ENCODE results near the gene MBP. TPM values are rescaled to one million over a fixed set of nuclear protein-coding genes. Genes with fewer than 3 reads are reported as not detected.
A peak's percentile ranks its signal among the peaks of the same experiment; 100 is the strongest.

Gene MBP
- total RNA-seq, 6 experiments from 2014 or later = 0.05 to 0.23 (median 0.12) TPM; not detected in 1

GRCh38 chr18:77127769-77128671 is 4.6 kb downstream of the MBP start:
- Mint-ChIP-seq H3K27me3 (ENCODE audit: insufficient read depth) (peaks cover 9% of the 10 kb centered on the region), H3K4me1 (ENCODE audit: low read depth) (peaks cover 44% of the 10 kb centered on the region)

DNA sequence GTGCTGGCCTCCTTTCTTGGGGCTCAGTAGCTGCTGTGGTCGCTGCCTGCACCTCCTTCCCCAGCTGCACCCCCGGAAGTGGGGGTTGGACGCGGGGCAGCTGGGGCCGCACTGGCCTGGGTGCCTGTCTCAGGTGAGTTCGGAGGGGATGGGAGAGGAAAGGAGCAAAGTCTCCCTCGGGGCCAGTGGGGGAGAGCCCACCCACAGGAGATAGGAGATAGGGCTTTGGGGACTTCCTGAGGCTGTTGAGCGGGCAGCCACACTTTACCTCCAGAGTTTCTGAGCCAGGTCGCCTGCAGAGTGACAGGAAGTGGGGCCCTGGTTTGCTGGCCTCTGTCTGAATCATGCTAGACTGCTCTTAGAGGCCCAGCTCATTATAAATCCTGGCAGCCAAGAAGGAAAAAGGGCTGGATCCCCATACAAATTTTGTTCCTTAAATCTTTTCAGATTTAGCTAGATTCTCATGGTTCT is 8.1 kb downstream of the MBP start:
- no peak for DNase-seq
- TF ChIP-seq, protein P1, sequence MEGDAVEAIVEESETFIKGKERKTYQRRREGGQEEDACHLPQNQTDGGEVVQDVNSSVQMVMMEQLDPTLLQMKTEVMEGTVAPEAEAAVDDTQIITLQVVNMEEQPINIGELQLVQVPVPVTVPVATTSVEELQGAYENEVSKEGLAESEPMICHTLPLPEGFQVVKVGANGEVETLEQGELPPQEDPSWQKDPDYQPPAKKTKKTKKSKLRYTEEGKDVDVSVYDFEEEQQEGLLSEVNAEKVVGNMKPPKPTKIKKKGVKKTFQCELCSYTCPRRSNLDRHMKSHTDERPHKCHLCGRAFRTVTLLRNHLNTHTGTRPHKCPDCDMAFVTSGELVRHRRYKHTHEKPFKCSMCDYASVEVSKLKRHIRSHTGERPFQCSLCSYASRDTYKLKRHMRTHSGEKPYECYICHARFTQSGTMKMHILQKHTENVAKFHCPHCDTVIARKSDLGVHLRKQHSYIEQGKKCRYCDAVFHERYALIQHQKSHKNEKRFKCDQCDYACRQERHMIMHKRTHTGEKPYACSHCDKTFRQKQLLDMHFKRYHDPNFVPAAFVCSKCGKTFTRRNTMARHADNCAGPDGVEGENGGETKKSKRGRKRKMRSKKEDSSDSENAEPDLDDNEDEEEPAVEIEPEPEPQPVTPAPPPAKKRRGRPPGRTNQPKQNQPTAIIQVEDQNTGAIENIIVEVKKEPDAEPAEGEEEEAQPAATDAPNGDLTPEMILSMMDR (IDR thresholded peaks at IDR 0.05) = no peak
- Mint-ChIP-seq H3K4me3 (no peak overlapping the region), H3K27me3 (ENCODE audit: insufficient read depth) (peaks cover 2% of the 10 kb centered on the region; the same call in 1 of the 2 replicates), H3K4me1 (ENCODE audit: low read depth) (peaks cover 38% of the 10 kb centered on the region), H3K9me3 (no peaks in the 10 kb centered on the region), H3K27ac (no peak overlapping the region), H3K36me3 (ENCODE audit: low read depth) (no peaks in the 10 kb centered on the region)

More at GRCh38 chr18:77127769-77128671, 4.6 kb downstream of the MBP start:
- Mint-ChIP-seq H3K9me3 (no peaks in the 10 kb centered on the region), H3K36me3 (ENCODE audit: low read depth) (no peaks in the 10 kb centered on the region), H3K27ac (peak overlapping the region; percentile 70), H3K4me3 (peak overlapping the region; percentile 4; the same call in 1 of the 2 replicates)
- DNase-seq = peak; percentile 90
- TF ChIP-seq, protein P1 (IDR thresholded peaks at IDR 0.05) = no peak

GRCh38 chr18:77123320-77124231 is 9.0 kb downstream of the MBP start:
- TF ChIP-seq, protein P1 (IDR thresholded peaks at IDR 0.05) = no peak
- no peak overlapping the region for H3K4me3 Mint-ChIP-seq
- H3K27me3 Mint-ChIP-seq (ENCODE audit: insufficient read depth) = peaks cover 2% of the 10 kb centered on the region; the same call in 1 of the 2 replicates
- H3K36me3 Mint-ChIP-seq (ENCODE audit: low read depth) = no peaks in the 10 kb centered on the region
- no peak overlapping the region for H3K27ac Mint-ChIP-seq
- no peaks in the 10 kb centered on the region for H3K9me3 Mint-ChIP-seq
- no peak for DNase-seq
- peaks cover 29% of the 10 kb centered on the region for H3K4me1 Mint-ChIP-seq (ENCODE audit: low read depth)

DNA sequence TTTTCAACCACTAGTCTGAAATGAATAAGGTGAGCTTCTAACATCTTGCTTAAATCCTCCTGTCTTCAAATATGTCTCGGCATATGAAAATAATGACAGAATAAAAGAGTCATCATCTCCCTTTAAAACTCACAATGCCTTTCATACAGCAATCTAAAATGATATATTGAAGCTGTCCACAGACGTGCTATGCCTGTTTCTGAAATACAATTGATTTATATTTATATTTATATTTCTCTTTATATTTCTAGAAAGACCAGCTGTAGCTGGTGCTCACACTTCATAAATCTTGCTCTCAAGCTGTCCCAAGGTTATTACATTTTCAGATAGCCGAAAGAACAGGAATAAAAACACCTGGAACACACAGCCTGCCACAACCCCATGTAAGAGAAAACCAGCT is 11.1 kb downstream of the MBP start:
- no peak overlapping the region for H3K4me3 Mint-ChIP-seq

More for the DNA sequence above, 11.1 kb downstream of the MBP start:
- H3K36me3 Mint-ChIP-seq (ENCODE audit: low read depth) = no peaks in the 10 kb centered on the region
- no peak overlapping the region for H3K27ac Mint-ChIP-seq
- H3K27me3 Mint-ChIP-seq (ENCODE audit: insufficient read depth) = peaks cover 2% of the 10 kb centered on the region; the same call in 1 of the 2 replicates
- H3K4me1 Mint-ChIP-seq (ENCODE audit: low read depth) = peaks cover 9% of the 10 kb centered on the region; the same call in 1 of the 2 replicates
- TF ChIP-seq, protein P1 (IDR thresholded peaks at IDR 0.05) = no peak
- DNase-seq = no peak
- no peaks in the 10 kb centered on the region for H3K9me3 Mint-ChIP-seq
